Gastroesophageal sphincter (tissue), 3 donors: ENCODE measurements around the gene CDKL5.

ENCODE experiments used
- EP300 ChIP-seq: sonication (generic); formaldehyde crosslinking; IDR thresholded peaks from one replicate; pipeline ENCODE4 v1.6.1; 2017; ENCODE audit warnings: antibody characterized with exemption, mild to moderate bottlenecking
- POLR2A ChIP-seq, 2 donors: fragments of 450-650 bp; IDR thresholded peaks; one replicate each; pipeline ENCODE4 v1.6.1; 2017; ENCODE audit warnings: antibody characterized with exemption in 2 of 2, mild to moderate bottlenecking in 2 of 2, moderate library complexity in 1 of 2
- POLR2AphosphoS5 ChIP-seq: sonication (generic); formaldehyde crosslinking; IDR thresholded peaks from one replicate; pipeline ENCODE4 v1.6.1; 2017; ENCODE audit warnings: antibody characterized with exemption
- TF ChIP-seq, protein P1 (sequence below), 4 experiments: fragments of 200-600 bp in 2 of 4; fragments of 450-650 bp in 2 of 4; sonication (generic) in 1 of 4; IDR thresholded peaks; one replicate each; pipeline ENCODE4 v1.5.1; 2017 to 2019; ENCODE audit warnings: antibody characterized with exemption in 4 of 4, mild to moderate bottlenecking in 2 of 4, moderate library complexity in 2 of 4

DNA sequence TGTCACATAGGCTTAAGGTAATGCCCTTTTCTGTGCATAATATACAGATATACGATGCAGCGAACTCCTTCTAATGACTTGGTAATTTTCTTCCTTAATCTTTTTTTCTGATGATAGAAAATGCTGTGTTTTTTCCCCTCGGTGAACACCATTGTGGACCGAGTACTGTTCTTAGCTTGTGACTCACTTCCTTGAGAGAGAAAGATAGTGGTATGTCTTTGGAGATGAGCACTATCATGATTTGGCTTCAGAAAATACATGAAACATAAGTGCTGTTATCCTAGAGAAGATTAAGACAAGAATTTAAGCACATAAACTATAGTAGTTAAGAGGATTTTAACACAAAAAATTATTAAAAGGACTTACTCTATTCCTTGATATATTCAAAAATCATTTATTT lies 182.6 kb downstream of the CDKL5 start:
- TF ChIP-seq EP300 (no peak), POLR2AphosphoS5 (no peak), POLR2A (IDR thresholded peaks at IDR 0.05) (no peak)
- TF ChIP-seq, protein P1, sequence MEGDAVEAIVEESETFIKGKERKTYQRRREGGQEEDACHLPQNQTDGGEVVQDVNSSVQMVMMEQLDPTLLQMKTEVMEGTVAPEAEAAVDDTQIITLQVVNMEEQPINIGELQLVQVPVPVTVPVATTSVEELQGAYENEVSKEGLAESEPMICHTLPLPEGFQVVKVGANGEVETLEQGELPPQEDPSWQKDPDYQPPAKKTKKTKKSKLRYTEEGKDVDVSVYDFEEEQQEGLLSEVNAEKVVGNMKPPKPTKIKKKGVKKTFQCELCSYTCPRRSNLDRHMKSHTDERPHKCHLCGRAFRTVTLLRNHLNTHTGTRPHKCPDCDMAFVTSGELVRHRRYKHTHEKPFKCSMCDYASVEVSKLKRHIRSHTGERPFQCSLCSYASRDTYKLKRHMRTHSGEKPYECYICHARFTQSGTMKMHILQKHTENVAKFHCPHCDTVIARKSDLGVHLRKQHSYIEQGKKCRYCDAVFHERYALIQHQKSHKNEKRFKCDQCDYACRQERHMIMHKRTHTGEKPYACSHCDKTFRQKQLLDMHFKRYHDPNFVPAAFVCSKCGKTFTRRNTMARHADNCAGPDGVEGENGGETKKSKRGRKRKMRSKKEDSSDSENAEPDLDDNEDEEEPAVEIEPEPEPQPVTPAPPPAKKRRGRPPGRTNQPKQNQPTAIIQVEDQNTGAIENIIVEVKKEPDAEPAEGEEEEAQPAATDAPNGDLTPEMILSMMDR (IDR thresholded peaks at IDR 0.05): no peak
